G401 (cell line): ENCODE results near the gene HECW1. TPM values are rescaled to one million over a fixed set of nuclear protein-coding genes. Genes with fewer than 3 reads are reported as not detected.
"Not testable (repeated sequence)": the region's sequence is repeated elsewhere in the genome, so short reads cannot be mapped to it uniquely, and the experiment has no call there.

Source experiments
- DNase-seq: peaks from one replicate; pipeline ENCODE4 v3.0.0-alpha.2; 2015; ENCODE audit warnings: low spot score
- in situ Hi-C: cut with HindIII; loops from 2 replicates; pipeline ENCODE4 v1.10.0; 2016; ENCODE audit warnings: low sequenced_read_pairs, mixed read lengths
- total RNA-seq: library from RNA; depleted of rRNA; stranded (reverse); fragments of >200 nt; shearing (Covaris generic); gene quantifications from 2 replicates; pipeline ENCODE4 v1.2.3, GENCODE V29; 2014; rRNA removed

HECW1 gene
- total RNA-seq, 1 experiment from 2014 or later, result not detected

DNA sequence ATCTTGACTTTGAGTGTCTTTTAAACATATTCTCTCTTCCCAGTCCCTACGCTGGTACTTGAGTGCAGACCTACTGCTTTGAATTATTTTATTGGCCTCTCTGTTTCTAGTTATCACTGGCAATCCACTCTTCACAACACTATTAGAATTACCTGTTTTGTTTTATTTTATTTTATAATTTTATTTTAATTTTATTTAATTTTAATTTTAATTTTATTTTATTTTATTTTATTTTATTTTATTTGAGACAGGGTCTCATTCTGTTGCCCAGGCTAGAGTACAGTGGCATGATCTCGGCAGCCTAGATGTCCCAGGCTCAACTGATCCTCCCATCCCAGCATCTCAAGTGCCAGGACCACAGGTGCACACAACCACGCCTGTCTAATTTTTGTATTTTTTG lies 477.3 kb downstream of the HECW1 start:
- in situ Hi-C loops, result no loop called here
- no peak for DNase-seq

DNA sequence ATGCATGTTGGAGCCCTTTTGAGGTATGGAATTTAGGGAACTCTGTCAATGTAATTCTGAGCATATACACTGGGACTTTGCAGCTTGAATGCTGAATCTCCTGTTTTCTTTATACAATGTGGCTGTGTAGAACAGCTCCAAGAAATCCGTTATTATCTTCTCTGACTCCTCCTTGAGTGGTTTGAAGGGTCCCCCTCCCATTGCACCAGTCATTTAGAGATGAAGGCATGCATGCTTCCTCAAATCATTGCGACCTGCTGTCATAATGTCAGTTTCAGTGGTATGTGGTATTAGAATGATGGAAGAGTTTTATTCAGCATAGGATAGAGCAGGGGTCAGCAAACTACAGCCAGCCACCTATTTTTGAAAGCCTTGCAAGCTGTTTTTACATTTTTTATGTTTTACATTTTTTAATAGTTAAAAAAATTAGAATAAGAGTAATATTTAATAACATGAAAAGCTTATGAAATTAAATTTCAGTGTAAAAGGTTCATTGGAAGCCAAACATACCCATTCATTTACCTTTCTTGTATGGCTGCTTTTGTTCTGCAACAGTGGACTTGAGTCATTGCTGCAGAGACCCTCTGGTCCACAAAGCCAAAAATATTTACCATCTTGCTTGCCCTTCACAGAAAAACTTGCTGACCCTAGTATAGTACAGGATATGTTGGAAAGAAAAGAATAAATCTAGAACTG lies 478.6 kb downstream of the HECW1 start:
- in situ Hi-C loops, result no loop called here

DNA sequence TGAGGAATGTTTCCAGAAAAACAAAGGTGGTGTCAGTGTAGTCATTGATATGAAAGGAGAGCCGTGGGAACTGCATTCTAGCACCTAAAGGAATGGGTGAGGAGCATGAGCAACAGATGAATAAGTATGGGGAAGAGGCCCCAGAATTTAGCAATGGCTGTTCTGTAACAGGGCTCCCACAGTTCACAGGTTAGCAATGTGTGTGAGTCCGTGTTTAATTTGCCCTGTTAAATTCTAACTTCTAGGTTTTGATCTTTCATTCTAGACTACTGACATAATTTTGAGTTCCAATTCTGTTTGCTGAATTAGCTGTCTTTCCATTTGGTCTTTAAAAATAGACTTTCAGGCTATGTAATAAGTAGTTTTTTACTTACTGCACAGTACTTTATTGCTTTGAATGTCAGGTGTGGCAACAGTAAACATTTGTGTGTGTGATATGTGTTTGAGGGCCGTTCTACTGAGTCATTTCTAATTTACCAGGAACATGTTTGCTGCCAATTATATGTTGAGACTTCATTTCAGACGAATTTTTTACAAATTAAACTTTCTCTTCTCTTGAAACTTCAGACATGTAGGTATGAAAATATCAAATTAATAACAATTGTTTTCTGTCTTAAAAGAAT lies 479.2 kb downstream of the HECW1 start:
- in situ Hi-C loops, result no loop called here
- DNase-seq, result no peak

More for the DNA sequence above, 478.6 kb downstream of the HECW1 start:
- no peak for DNase-seq

DNA sequence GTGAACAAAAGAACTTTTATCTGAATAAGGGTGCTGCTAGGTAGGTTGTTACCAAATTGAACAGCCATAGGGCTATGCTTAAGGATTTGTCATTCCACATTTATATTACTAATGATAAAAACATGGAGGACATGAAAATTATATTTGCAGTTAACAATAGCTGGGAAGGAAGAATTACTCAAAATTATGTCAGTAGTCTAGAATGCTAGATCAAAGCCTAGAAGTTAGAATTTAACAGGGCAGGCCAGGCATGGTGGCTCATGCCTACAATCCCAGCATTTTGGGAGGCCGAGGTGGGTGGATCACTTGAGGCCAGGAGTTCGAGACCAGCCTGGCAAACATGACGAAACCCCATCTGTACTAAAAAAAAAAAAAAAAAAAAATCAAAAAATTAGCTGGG lies 479.9 kb downstream of the HECW1 start:
- in situ Hi-C loops, result no loop called here
- DNase-seq, result no peak

DNA sequence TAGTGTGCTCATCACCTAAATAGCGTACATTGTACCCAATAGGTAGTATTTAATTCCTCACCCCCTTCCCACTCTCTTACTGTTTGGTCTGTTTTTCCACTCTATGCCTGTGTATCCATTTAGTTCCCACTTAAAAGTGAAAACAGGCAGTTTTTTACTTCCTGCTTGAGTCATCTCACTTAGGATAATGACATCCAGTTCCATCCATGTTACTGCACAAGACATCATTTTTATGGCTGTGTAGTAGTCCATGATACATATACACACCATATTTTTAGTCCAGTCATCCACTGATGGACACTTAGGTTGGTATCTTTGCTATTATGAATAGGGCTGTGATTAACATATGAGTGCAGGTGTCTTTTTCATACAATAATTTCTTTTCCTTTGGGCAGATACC lies 480.6 kb downstream of the HECW1 start:
- no peak for DNase-seq
- in situ Hi-C loops, result no loop called here

DNA sequence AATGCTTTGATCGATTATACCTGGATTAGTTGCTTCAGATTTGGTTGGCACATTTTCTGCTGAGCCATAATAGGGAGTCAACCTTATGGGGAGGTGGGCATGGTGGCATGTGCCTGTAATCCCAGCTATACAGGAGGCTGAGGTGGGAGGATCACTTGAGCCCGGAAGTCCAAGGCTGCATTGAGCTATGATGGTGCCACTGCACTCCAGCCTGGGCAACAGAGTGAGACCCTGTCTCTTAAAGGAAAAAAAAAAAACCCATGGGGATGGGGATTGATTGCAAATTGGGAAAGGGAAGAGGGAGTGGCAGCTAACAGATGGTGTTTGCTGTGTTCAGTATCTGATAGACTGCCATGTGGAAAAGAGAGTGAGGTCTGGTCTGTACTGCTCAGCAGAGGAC lies 481.6 kb downstream of the HECW1 start:
- no peak for DNase-seq
- in situ Hi-C loops, result no loop called here

DNA sequence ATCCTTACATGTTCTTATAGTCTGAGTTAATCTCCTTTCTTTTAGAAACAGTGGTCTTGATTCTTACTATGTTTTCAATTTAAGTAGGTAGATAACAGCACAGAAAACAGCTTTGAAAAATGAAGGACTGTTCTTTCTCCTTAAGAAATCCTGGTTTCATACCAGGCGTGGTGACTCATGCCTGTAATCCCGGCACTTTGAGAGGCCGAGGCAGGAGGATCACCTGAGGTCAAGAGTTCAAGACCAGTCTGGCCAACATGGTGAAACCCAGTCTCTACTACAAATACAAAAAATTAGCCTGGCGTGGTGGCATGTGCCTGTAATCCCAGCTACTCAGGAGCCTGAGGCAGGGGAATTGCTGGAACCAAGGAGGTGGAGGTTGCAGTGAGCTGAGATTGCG lies 484.0 kb downstream of the HECW1 start:
- in situ Hi-C loops, result not testable (repeated sequence)

DNA sequence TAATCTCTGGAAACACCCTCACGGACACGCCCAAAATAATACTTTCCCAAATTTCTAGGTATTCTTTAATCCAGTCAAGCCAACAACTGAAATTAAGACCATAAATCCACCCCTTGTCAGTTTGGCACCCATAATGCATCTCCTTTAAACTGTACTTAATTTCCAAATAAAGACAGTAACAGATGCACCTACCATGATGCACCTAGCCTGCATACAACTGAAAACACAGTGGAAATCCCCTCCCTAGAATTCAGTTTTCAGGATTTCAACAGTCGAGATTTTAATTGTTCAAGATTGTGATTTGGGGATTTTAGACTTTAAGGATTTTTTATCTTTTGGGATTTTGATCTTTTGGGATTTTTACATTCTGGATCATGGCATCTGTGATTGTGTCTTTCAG lies 487.6 kb downstream of the HECW1 start:
- in situ Hi-C loops, result no loop called here
- DNase-seq, result no peak

More for the DNA sequence above, 484.0 kb downstream of the HECW1 start:
- not testable (repeated sequence) for DNase-seq

DNA sequence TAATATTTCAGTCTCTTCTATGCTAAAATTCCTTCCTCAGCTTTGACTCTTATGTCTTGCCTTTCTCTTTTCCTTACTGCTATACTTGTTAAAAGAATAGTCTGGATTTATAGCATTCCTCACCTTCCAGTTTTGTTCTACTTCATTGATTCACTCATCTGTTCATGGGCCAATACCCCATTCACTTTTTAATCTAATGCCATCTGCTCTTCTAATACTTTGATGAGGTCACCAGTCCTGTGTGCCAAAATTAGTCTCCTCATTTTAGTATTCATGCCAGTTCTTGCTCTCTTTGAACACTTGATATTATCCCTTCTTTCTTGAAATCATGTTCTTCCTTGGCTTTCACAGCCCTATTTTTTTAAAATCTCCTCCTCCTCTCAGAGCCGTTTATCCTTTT lies 489.8 kb downstream of the HECW1 start:
- in situ Hi-C loops, result no loop called here
- DNase-seq, result peak; percentile 83

DNA sequence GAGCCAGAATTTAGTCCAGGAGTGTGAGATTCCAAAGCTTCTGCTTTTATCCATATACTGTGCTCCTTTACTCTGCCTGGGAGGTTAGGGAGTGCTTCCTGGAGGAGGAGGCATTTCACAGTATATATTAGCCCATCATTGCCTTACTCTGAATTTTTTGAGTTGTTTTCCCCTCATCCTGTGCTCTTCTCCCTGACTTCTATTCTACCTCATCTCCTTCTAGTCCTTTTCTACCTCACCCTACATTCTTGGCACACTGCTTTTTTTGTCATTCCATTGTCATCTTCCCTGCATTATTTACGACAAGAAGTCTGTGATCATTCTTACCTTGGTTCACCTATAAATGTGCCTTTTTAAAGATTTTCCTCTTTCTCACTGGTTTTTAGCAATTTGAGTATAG lies 491.8 kb downstream of the HECW1 start:
- no peak for DNase-seq
- in situ Hi-C loops, result no loop called here

DNA sequence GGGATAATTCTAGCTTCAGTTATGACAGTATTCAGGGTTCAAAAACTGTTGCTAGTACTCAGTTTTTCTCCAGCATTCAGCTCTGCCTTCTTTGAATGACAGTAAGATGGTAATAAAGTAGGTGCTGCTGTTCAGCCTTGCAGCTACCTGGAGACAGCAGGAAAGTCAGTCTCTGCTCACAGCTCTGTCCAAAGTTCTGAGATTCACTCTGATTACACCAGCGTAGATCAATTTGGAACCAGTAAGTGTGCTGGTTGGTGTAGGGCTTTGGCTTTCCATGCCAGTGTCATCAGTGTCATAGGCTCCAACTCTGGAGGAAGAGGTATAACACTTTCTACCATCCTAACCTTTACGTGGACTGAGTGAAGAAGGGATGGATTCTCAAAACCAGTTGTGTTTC lies 496.6 kb downstream of the HECW1 start:
- in situ Hi-C loops, result no loop called here
- no peak for DNase-seq

DNA sequence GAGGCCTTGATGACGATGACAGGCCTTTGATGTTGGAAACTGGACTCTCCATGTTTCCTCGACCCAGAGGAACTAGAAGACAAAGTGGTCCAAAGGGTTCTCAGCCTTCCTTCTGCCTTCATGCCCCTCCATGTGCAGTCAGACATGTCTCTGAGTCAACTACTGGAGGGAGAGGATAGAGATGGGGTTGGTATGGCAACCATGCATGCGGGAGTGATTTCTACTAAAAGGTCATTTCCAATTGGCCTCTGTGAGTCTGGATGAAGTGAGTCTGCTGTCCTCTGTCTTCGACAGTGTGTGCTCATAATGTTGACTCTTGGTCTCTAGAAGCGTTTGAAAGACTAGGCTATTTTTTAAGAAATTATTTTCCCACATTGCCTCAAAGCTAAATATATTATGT lies 499.7 kb downstream of the HECW1 start:
- in situ Hi-C loops, result no loop called here
- no peak for DNase-seq

DNA sequence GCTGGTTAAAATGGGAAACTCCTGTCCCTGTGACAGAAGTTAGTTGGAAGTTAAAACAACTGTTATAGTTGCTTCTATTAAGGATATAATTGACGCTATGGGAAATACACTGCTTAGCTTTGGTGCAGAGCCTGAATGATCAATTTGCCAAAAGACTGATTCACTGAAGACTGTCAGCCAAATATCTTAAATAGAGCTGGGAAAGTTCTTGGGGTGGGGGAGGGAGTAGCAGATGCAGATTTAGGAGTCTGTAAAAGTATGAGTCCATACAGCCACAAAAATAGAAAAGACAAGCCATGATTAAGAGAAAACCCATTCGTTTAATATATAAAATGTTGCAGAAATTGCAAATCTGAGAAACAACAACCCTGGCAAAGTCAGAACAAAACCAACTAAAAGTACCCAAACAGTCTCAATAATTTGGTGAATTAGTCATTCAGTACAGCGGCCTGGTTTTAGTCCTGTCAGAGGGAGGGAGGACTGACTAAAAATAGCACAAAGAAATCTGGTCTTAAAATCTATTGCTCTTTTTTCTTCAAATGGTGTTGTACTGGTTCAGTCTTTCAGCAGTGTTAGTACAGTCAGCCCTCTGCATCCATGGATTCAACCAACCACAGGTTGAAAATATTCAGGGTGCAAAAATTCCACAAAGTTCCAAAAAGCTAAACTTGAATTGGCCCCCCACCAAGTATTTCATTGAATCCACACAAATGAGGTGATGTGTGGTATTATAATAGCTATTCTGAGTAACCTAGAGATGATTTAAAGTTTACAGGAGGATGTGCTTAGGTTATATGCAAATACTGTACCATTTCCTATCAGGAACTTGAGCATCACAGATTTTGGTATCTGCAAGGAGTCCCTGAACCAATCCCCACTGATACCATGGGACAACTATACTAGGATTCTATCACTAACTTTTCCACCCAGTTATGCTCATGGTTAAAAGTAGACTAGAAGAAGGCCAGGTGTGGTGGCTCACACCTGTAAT lies 500.4 kb downstream of the HECW1 start:
- in situ Hi-C loops, result no loop called here
- no peak for DNase-seq

Other genes starting within 250 kb of the HECW1 start
- gene C7orf25, start 200.6 kb upstream of the HECW1 start, total RNA-seq, result 1.5 and 7.0 TPM in 2 replicates
- gene PSMA2, start 180.5 kb upstream of the HECW1 start, total RNA-seq, result 235 and 237 TPM in 2 replicates
- gene MRPL32, start 180.3 kb upstream of the HECW1 start, total RNA-seq, result 84.9 and 111 TPM in 2 replicates